HEK293T (cell line): ENCODE results near the gene TET3.

Source experiments
- CTCF ChIA-PET: fragments of 350-600 bp; formaldehyde crosslinking; extraction: SDS; loops from one replicate; lab custom pipeline; 2021; ENCODE audit warnings: antibody characterized with exemption, inconsistent platforms; lab: Yijun Ruan, JAX
- POLR2A ChIA-PET: fragments of 350-600 bp; formaldehyde crosslinking; extraction: SDS; loops from one replicate; lab custom pipeline; 2020; ENCODE audit warnings: antibody characterized with exemption, inconsistent platforms; lab: Yijun Ruan, JAX
- DNase-seq: peaks from one replicate; pipeline ENCODE4 v3.0.0; 2012; ENCODE audit warnings: mixed read lengths; ENCODE audit errors: extremely low spot score
- ARNT ChIP-seq: fragments of 450-650 bp; IDR thresholded peaks from 2 replicates; pipeline ENCODE4 v1.6.1; 2017; ENCODE audit warnings: mild to moderate bottlenecking
- BHLHE40 ChIP-seq: fragments of 450-650 bp; IDR thresholded peaks from 2 replicates; pipeline ENCODE4 v1.6.1; 2016; ENCODE audit warnings: mild to moderate bottlenecking, moderate library complexity, borderline replicate concordance
- CTBP1 ChIP-seq: fragments of 450-650 bp; IDR thresholded peaks from 2 replicates; pipeline ENCODE4 v1.6.1; 2016; ENCODE audit warnings: borderline replicate concordance
- ELF4 ChIP-seq: fragments of 450-650 bp; IDR thresholded peaks from 2 replicates; pipeline ENCODE4 v1.6.1; 2017; ENCODE audit warnings: antibody characterized with exemption
- FOXA1 ChIP-seq: fragments of 450-650 bp; IDR thresholded peaks from 2 replicates; pipeline ENCODE4 v1.6.1; 2016; ENCODE audit warnings: mild to moderate bottlenecking
- FOXK2 ChIP-seq: fragments of 450-650 bp; IDR thresholded peaks from 2 replicates; pipeline ENCODE4 v1.6.1; 2016; ENCODE audit warnings: mild to moderate bottlenecking
- FOXM1 ChIP-seq: fragments of 450-650 bp; IDR thresholded peaks from 2 replicates; pipeline ENCODE4 v1.6.1; 2017; ENCODE audit warnings: mild to moderate bottlenecking, borderline replicate concordance
- HDGF ChIP-seq: fragments of 450-650 bp; IDR thresholded peaks from 2 replicates; pipeline ENCODE4 v1.6.1; 2017; ENCODE audit warnings: antibody characterized with exemption, borderline replicate concordance
- L3MBTL2 ChIP-seq: fragments of 450-650 bp; conservative IDR thresholded peaks from 2 replicates; pipeline ENCODE4 v1.6.1; 2016; ENCODE audit warnings: mild to moderate bottlenecking
- LEF1 ChIP-seq: fragments of 450-650 bp; IDR thresholded peaks from 2 replicates; pipeline ENCODE4 v1.6.1; 2017; ENCODE audit warnings: mild to moderate bottlenecking, borderline replicate concordance
- NFRKB ChIP-seq: fragments of 450-650 bp; IDR thresholded peaks from 2 replicates; pipeline ENCODE4 v1.6.1; 2016; ENCODE audit warnings: mild to moderate bottlenecking, moderate library complexity
- SP1 ChIP-seq: fragments of 450-650 bp; IDR thresholded peaks from 2 replicates; pipeline ENCODE4 v1.6.1; 2017
- SUZ12 ChIP-seq: fragments of 450-650 bp; IDR thresholded peaks from 2 replicates; pipeline ENCODE4 v1.6.1; 2016; ENCODE audit warnings: mild to moderate bottlenecking
- TARDBP ChIP-seq: fragments of 450-650 bp; IDR thresholded peaks from 2 replicates; pipeline ENCODE4 v1.6.1; 2016
- ZNF384 ChIP-seq: fragments of 450-650 bp; IDR thresholded peaks from 2 replicates; pipeline ENCODE4 v1.6.1; 2016
- TF ChIP-seq, protein P1 (sequence below): fragments of 450-650 bp; IDR thresholded peaks from 2 replicates; pipeline ENCODE4 v1.6.1; 2016

Gene TET3

GRCh38 chr2:73992036-73992435 lies 7.3 kb downstream of the TET3 start:
- CTCF ChIA-PET = no interaction called here
- POLR2A ChIA-PET = no interaction called here
- DNase-seq = no peak
- no peak for TF ChIP-seq HDGF
- TF ChIP-seq BHLHE40 = no peak
- TF ChIP-seq SUZ12 = no peak
- no peak for TF ChIP-seq CTBP1
- TF ChIP-seq ZNF384 = no peak
- no peak for TF ChIP-seq SP1
- TF ChIP-seq FOXK2 = no peak
- TF ChIP-seq, protein P1, sequence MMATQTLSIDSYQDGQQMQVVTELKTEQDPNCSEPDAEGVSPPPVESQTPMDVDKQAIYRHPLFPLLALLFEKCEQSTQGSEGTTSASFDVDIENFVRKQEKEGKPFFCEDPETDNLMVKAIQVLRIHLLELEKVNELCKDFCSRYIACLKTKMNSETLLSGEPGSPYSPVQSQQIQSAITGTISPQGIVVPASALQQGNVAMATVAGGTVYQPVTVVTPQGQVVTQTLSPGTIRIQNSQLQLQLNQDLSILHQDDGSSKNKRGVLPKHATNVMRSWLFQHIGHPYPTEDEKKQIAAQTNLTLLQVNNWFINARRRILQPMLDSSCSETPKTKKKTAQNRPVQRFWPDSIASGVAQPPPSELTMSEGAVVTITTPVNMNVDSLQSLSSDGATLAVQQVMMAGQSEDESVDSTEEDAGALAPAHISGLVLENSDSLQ = no peak
- TF ChIP-seq ARNT = no peak
- no peak for TF ChIP-seq LEF1
- no peak for TF ChIP-seq ELF4
- no peak for TF ChIP-seq L3MBTL2

DNA sequence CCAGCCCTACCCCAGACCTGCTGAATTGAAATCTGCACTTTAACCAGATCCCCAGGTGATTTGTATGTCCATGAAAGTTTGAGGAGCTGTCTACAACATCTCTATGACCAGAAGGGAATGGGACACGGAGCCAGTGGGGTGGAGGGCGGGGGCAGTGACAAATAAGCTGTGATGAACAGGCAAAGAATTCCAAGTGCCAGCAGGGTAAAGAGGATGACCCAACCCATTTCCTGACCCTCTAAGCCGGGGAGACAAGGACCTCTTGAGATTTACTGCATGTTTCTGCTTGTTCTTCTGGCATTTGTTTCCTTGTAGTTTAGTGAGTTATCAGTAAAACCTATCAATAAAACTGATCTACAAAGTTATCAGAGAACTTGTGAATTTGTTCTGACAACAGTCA lies 8.7 kb downstream of the TET3 start:
- TF ChIP-seq BHLHE40 = no peak
- TF ChIP-seq FOXA1 = no peak
- no peak for TF ChIP-seq SP1
- TF ChIP-seq L3MBTL2 = no peak
- TF ChIP-seq ARNT = no peak
- no peak for TF ChIP-seq FOXM1
- TF ChIP-seq, protein P1 = no peak
- DNase-seq = no peak
- CTCF ChIA-PET = no interaction called here
- POLR2A ChIA-PET = interaction anchor here (1.0 kb wide), 2 partner anchors 12 to 127 kb away, joined by 3 read pairs; no protein-coding TSS in a partner anchor

DNA sequence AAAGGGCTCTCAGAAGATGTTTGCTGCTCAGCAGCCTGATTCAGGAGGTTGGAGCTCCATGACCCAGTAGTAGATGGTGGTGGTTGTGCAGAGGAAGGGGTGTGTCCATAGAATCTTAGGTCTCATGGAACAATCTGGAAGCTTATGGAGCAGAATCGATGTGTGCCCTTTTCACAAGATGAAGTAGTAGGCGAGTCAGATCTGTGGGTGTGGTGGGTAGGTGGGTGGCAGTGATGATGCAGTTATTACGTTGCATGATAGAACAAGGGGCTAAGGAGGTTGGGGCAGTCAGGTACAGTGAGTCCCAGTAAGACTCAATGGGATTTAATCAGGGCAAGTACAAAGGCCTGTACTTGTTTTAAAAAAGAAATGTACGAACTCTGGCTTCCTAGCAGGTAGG lies 9.1 kb downstream of the TET3 start:
- POLR2A ChIA-PET = interaction anchor here (1.0 kb wide), 2 partner anchors 12 to 127 kb away, joined by 3 read pairs; no protein-coding TSS in a partner anchor
- TF ChIP-seq LEF1 = no peak
- no peak for DNase-seq
- CTCF ChIA-PET = no interaction called here

DNA sequence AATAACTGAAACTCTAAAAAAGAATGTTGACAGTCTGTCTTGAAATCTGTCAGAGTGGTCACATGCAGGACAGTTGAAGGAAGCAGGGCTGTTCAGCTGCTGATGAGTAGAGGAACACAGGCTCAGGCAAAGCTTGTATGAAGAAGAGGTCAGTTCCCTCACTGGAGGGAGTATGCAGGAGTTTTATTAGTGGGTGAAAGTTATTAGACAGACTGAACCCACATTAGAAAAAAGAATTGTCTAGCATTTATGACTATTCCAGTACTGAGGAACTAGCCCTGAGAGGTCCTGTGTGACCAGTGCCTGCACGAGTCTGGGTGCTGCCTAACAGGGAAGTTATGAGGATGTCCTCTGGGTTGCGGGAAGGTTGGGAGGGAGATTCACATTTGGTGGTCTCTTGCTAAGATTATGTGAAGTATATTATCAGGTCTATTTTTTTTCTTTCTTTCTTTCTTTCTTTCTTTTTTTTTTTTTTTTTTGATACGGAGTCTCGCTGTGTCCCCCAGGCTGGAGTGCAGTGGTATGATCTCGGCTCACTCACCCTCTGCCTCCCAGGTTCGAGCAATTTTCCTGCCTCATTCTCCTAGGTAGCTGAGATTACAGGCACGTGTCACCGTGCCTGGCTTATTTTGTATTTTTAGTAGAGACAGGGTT lies 9.6 kb downstream of the TET3 start:
- POLR2A ChIA-PET = interaction anchor here (1.0 kb wide), 1 partner anchor 126 kb away, joined by 3 read pairs; no protein-coding TSS in a partner anchor
- CTCF ChIA-PET = no interaction called here
- no peak for DNase-seq
- TF ChIP-seq ZNF384 (no peak), TARDBP (no peak), ELF4 (no peak), NFRKB (no peak), ARNT (no peak), LEF1 (no peak)

- CTCF ChIA-PET = no interaction called here
- no peak for DNase-seq
- TF ChIP-seq FOXK2 = no peak
- no peak for TF ChIP-seq ELF4
- TF ChIP-seq FOXM1 = no peak
- no peak for TF ChIP-seq BHLHE40
- no peak for TF ChIP-seq HDGF
- TF ChIP-seq ZNF384 = no peak
- no peak for TF ChIP-seq SUZ12
- POLR2A ChIA-PET = no interaction called here
These were observed 11.1 kb downstream of the TET3 start for GRCh38 chr2:73995810-73996209.

GRCh38 chr2:73997813-73998212 lies 13.1 kb downstream of the TET3 start:
- no peak for DNase-seq
- POLR2A ChIA-PET = interaction anchor here (1.4 kb wide), 1 partner anchor 10 kb away, joined by 4 read pairs; no protein-coding TSS in a partner anchor
- TF ChIP-seq SUZ12 = no peak
- TF ChIP-seq TARDBP = no peak
- no peak for TF ChIP-seq ELF4
- TF ChIP-seq NFRKB = no peak
- no peak for TF ChIP-seq HDGF
- TF ChIP-seq CTBP1 = no peak
- TF ChIP-seq LEF1 = no peak
- TF ChIP-seq FOXA1 = no peak
- TF ChIP-seq, protein P1 = no peak
- no peak for TF ChIP-seq FOXM1
- TF ChIP-seq FOXK2 = no peak
- no peak for TF ChIP-seq SP1
- no peak for TF ChIP-seq ARNT
- no peak for TF ChIP-seq BHLHE40
- TF ChIP-seq ZNF384 = no peak
- no peak for TF ChIP-seq L3MBTL2
- CTCF ChIA-PET = no interaction called here

GRCh38 chr2:73998451-73998850 lies 13.7 kb downstream of the TET3 start:
- no peak for TF ChIP-seq ELF4
- no peak for TF ChIP-seq SUZ12
- TF ChIP-seq ZNF384 = no peak
- no peak for TF ChIP-seq FOXM1
- no peak for TF ChIP-seq TARDBP
- TF ChIP-seq, protein P1 = no peak
- no peak for TF ChIP-seq FOXK2
- no peak for TF ChIP-seq NFRKB
- TF ChIP-seq HDGF = no peak
- TF ChIP-seq LEF1 = no peak
- TF ChIP-seq ARNT = no peak
- no peak for TF ChIP-seq L3MBTL2
- no peak for DNase-seq
- ChIA-PET CTCF (no interaction called here), POLR2A (interaction anchor here (1.4 kb wide), 1 partner anchor 11 kb away, joined by 4 read pairs; no protein-coding TSS in a partner anchor)
